GM21423 (cell line): Measurements from ENCODE around the gene ATP6V0B.

Experiments used
- ATAC-seq: cut with Tn5 transposase; IDR thresholded peaks from one replicate; pipeline ENCODE4 v1.9.1; 2021; ENCODE audit warnings: mild to moderate bottlenecking, moderate library complexity; ENCODE audit not compliant: unreplicated experiment

The ATP6V0B gene

DNA sequence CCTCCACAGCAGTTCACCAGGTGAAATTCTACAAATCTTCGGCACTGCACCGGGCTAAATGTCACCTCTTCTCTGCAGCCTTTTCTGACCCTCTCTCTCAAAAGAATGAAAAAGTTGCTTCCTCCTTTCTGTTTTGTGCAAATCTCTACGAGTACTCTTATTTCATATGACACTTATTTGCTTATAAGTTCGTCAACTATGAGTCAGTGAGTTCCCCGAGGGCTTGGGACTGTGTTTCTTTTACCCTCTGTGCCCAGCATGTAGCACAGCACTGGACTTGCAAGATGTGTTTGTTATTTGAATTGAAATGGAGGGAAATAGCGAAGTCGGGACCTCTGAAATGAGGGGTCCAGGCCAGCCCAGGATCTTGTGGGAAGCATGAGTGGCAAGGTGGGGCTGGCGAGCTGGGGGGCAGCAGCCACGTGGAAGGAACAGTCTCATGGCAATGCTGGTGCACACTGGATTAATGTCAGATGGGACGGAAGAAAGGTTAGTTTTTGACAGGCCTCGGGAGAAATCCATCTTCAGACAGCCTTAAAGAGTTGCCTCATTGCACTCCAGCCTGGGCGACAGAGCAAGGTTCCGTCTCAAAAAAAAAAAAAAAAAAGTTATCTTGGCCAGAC lies 50.3 kb downstream of the ATP6V0B start:
- no peak for ATAC-seq

DNA sequence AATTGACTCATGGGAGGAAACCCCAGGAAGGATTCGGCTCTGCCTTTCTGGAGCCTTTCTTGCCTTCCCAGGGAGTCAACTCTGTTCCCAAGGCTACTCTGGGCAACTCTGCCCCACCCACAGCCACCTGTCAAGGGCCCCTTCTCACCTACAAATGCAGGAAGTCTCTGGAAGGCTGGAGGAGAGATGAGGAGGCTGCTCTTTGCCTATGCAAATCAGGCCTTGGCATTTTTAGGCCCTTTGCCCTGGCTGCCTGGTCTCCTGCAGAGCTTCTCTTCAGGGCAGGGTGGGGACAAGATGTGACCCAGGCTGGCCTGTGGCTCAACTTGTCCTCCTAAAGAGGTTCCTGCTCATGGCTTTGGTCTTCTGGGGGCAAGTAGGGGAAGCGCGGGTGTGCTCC lies 51.1 kb downstream of the ATP6V0B start:
- no peak for ATAC-seq

DNA sequence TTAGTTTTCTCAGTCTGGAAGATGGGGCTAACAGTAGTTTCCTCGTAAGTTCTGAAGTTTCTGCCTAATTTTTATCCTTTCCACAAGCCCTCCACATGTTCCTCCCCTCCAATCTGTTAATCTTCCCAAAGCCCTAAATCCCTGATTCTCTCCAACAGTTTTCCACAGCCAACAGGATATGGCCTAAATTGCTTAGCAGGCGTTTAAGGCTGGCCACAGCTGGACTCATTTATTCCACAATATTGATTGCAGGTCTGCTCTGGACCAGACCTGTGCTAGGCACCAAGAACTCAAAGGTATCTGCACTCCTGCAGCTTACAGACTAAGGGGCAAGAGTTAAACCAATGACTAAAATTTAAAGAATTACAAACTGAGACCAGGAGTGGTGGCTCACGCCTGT lies 52.6 kb downstream of the ATP6V0B start:
- ATAC-seq, result no peak
